ENCODE data around the gene NAP1L1. TPM values are rescaled to one million over a fixed set of nuclear protein-coding genes. Genes with fewer than 3 reads are reported as not detected.

The NAP1L1 gene
- total RNA-seq, 1 donor from 2014 or later, result 687 TPM

- TF ChIP-seq EZH2 (IDR thresholded peaks at IDR 0.05; ENCODE audit: insufficient read depth, low read length) (no peak), CTCF (IDR thresholded peaks at IDR 0.05; ENCODE audit: insufficient read depth, low read depth, low read length) (peak; percentile 23)
- Mint-ChIP-seq H3K27ac (ENCODE audit: unreplicated experiment) (peak overlapping the region; percentile 97), H3K27me3 (ENCODE audit: low read depth, unreplicated experiment) (no peaks in the 10 kb centered on the region), H3K36me3 (ENCODE audit: low read depth, unreplicated experiment) (peaks cover 2% of the 10 kb centered on the region), H3K4me3 (ENCODE audit: unreplicated experiment) (peak overlapping the region; percentile 96), H3K9me3 (ENCODE audit: unreplicated experiment) (no peaks in the 10 kb centered on the region), H3K4me1 (ENCODE audit: low read depth, unreplicated experiment) (peaks cover 14% of the 10 kb centered on the region)
- Histone ChIP-seq H4K20me1 (ENCODE audit: insufficient read depth, low read length) (peaks cover 36% of the 10 kb centered on the region), H3K27ac (ENCODE audit: low read depth, low read length) (peak overlapping the region; percentile 98), H3K9me3 (ENCODE audit: insufficient read depth, low read depth, low read length) (no peaks in the 10 kb centered on the region), H3K4me3 (ENCODE audit: insufficient read depth, low read depth, low read length) (peak overlapping the region; percentile 85), H3K36me3 (ENCODE audit: insufficient read depth, low read length) (peaks cover 4% of the 10 kb centered on the region), H3K4me2 (ENCODE audit: low read length) (peak overlapping the region; percentile 93), H3K79me2 (ENCODE audit: insufficient read depth, low read length) (peaks cover 44% of the 10 kb centered on the region), H3K4me1 (ENCODE audit: insufficient read depth, low read length) (peaks cover 17% of the 10 kb centered on the region), H3K27me3 (ENCODE audit: insufficient read depth, low read length) (no peaks in the 10 kb centered on the region), H3K9ac (ENCODE audit: low read length) (peak overlapping the region; percentile 100), H2AFZ (ENCODE audit: low read depth, low read length) (peak overlapping the region; percentile 89)
- DNase-seq (ENCODE audit: low read depth), result no peak
- FAIRE-seq, result no peak
These were observed 506 bp upstream of the NAP1L1 start for GRCh38 chr12:76084863-76085519.

- DNase-seq (ENCODE audit: low read depth) (no peak), FAIRE-seq (no peak)
- Histone ChIP-seq H3K79me2 (ENCODE audit: insufficient read depth, low read length) (peaks cover 60% of the 10 kb centered on the region), H2AFZ (ENCODE audit: low read depth, low read length) (no peak overlapping the region), H3K27ac (ENCODE audit: low read depth, low read length) (peak overlapping the region; percentile 98), H3K27me3 (ENCODE audit: insufficient read depth, low read length) (no peaks in the 10 kb centered on the region), H3K9ac (ENCODE audit: low read length) (peak overlapping the region; percentile 100), H3K36me3 (ENCODE audit: insufficient read depth, low read length) (peaks cover 4% of the 10 kb centered on the region), H4K20me1 (ENCODE audit: insufficient read depth, low read length) (peaks cover 52% of the 10 kb centered on the region), H3K9me3 (ENCODE audit: insufficient read depth, low read depth, low read length) (no peaks in the 10 kb centered on the region), H3K4me3 (ENCODE audit: insufficient read depth, low read depth, low read length) (peak overlapping the region; percentile 85), H3K4me2 (ENCODE audit: low read length) (peak overlapping the region; percentile 93), H3K4me1 (ENCODE audit: insufficient read depth, low read length) (peaks cover 17% of the 10 kb centered on the region)
- peak overlapping the region; percentile 75 for H3K27ac Mint-ChIP-seq (ENCODE audit: unreplicated experiment)
- peaks cover 2% of the 10 kb centered on the region for H3K36me3 Mint-ChIP-seq (ENCODE audit: low read depth, unreplicated experiment)
- peaks cover 21% of the 10 kb centered on the region for H3K4me1 Mint-ChIP-seq (ENCODE audit: low read depth, unreplicated experiment)
- H3K27me3 Mint-ChIP-seq (ENCODE audit: low read depth, unreplicated experiment), result no peaks in the 10 kb centered on the region
- TF ChIP-seq EZH2 (IDR thresholded peaks at IDR 0.05; ENCODE audit: insufficient read depth, low read length) (no peak), CTCF (IDR thresholded peaks at IDR 0.05; ENCODE audit: insufficient read depth, low read depth, low read length) (no peak)
- no peaks in the 10 kb centered on the region for H3K9me3 Mint-ChIP-seq (ENCODE audit: unreplicated experiment)
- H3K4me3 Mint-ChIP-seq (ENCODE audit: unreplicated experiment), result peak overlapping the region; percentile 96
These were observed 1.1 kb downstream of the NAP1L1 start for GRCh38 chr12:76083246-76083903.

GRCh38 chr12:76081909-76082308 is 2.6 kb downstream of the NAP1L1 start:
- peak overlapping the region; percentile 85 for H3K4me3 ChIP-seq (ENCODE audit: insufficient read depth, low read depth, low read length)

More at GRCh38 chr12:76081909-76082308, 2.6 kb downstream of the NAP1L1 start:
- Mint-ChIP-seq H3K4me1 (ENCODE audit: low read depth, unreplicated experiment) (peaks cover 30% of the 10 kb centered on the region), H3K4me3 (ENCODE audit: unreplicated experiment) (peak overlapping the region; percentile 96), H3K9me3 (ENCODE audit: unreplicated experiment) (no peaks in the 10 kb centered on the region), H3K36me3 (ENCODE audit: low read depth, unreplicated experiment) (peaks cover 2% of the 10 kb centered on the region), H3K27me3 (ENCODE audit: low read depth, unreplicated experiment) (no peaks in the 10 kb centered on the region), H3K27ac (ENCODE audit: unreplicated experiment) (peak overlapping the region; percentile 66)
- H3K79me2 ChIP-seq (ENCODE audit: insufficient read depth, low read length), result peaks cover 75% of the 10 kb centered on the region
- H3K9me3 ChIP-seq (ENCODE audit: insufficient read depth, low read depth, low read length), result no peaks in the 10 kb centered on the region
- TF ChIP-seq EZH2 (IDR thresholded peaks at IDR 0.05; ENCODE audit: insufficient read depth, low read length), result no peak
- no peak for TF ChIP-seq CTCF (IDR thresholded peaks at IDR 0.05; ENCODE audit: insufficient read depth, low read depth, low read length)
- DNase-seq (ENCODE audit: low read depth) (no peak), FAIRE-seq (no peak)
- no peak overlapping the region for H3K27ac ChIP-seq (ENCODE audit: low read depth, low read length)
- H3K27me3 ChIP-seq (ENCODE audit: insufficient read depth, low read length), result no peaks in the 10 kb centered on the region
- peaks cover 17% of the 10 kb centered on the region for H3K4me1 ChIP-seq (ENCODE audit: insufficient read depth, low read length)
- H3K4me2 ChIP-seq (ENCODE audit: low read length), result peak overlapping the region; percentile 93
- no peak overlapping the region for H2AFZ ChIP-seq (ENCODE audit: low read depth, low read length)
- peaks cover 4% of the 10 kb centered on the region for H3K36me3 ChIP-seq (ENCODE audit: insufficient read depth, low read length)
- H4K20me1 ChIP-seq (ENCODE audit: insufficient read depth, low read length), result peaks cover 66% of the 10 kb centered on the region
- H3K9ac ChIP-seq (ENCODE audit: low read length), result no peak overlapping the region
